HCT116 (cell line): Measurements from ENCODE around the gene SIVA1. TPM values are rescaled to one million over a fixed set of nuclear protein-coding genes. Genes with fewer than 3 reads are reported as not detected.

Experiments used
- EGR1 ChIP-seq: IDR thresholded peaks from 2 replicates; pipeline ENCODE4 v1.6.1; 2012; ENCODE audit warnings: low read depth
- ELF1 ChIP-seq: IDR thresholded peaks from 2 replicates; pipeline ENCODE4 v1.6.1; 2012; ENCODE audit warnings: low read depth, borderline replicate concordance
- EZH2phosphoT487 ChIP-seq: fragments of 200-600 bp; IDR thresholded peaks from 2 replicates; pipeline ENCODE4 v1.6.1; 2018; ENCODE audit warnings: antibody characterized with exemption, borderline replicate concordance
- FOSL1 ChIP-seq: IDR thresholded peaks from 2 replicates; pipeline ENCODE4 v1.6.1; 2012; ENCODE audit warnings: low read depth
- JUND ChIP-seq: IDR thresholded peaks from 2 replicates; pipeline ENCODE4 v1.6.1; 2012
- SP1 ChIP-seq: IDR thresholded peaks from 2 replicates; pipeline ENCODE4 v1.6.1; 2012; ENCODE audit warnings: low read depth
- TCF7L2 ChIP-seq: IDR thresholded peaks from 2 replicates; pipeline ENCODE4 v1.7.0; 2011; ENCODE audit warnings: borderline replicate concordance, inconsistent platforms; ENCODE audit not compliant: insufficient read depth, insufficient read length; ENCODE audit errors: extremely low read depth
- YY1 ChIP-seq: IDR thresholded peaks from 2 replicates; pipeline ENCODE4 v1.6.1; 2011; ENCODE audit warnings: low read length, low read depth, moderate library complexity, mild to moderate bottlenecking; ENCODE audit not compliant: insufficient replicate concordance; ENCODE audit errors: extremely low read depth
- ZNF274 ChIP-seq: fragments of 200-500 bp; sonication (Bioruptor generic); IDR thresholded peaks from 2 replicates; pipeline ENCODE4 v1.6.1; 2014; ENCODE audit warnings: mild to moderate bottlenecking, low read depth, low read length, inconsistent platforms
- total RNA-seq: library from RNA; stranded (reverse); gene quantifications from one replicate; pipeline ENCODE4 v1.2.1, GENCODE V29; 2021; ENCODE audit not compliant: unreplicated experiment
- TF ChIP-seq, protein P1 (sequence below): IDR thresholded peaks from 2 replicates; pipeline ENCODE4 v1.6.1; 2012; ENCODE audit warnings: low read depth
- TF ChIP-seq, protein P2 (sequence below), 3 experiments: fragments of 200-600 bp in 1 of 3; sonication (generic) in 1 of 3; IDR thresholded peaks in 2 of 3; conservative IDR thresholded peaks in 1 of 3; 2 replicates each; pipeline ENCODE4 v1.5.1; 2012 to 2017; ENCODE audit warnings: low read depth in 2 of 3, low read length in 2 of 3, antibody characterized with exemption in 1 of 3, borderline replicate concordance in 1 of 3, control low read depth in 1 of 3, mild to moderate bottlenecking in 1 of 3, mixed read lengths in 1 of 3, mixed run types in 1 of 3, moderate library complexity in 1 of 3; ENCODE audit not compliant: insufficient read depth in 1 of 3
- TF ChIP-seq, protein P3 (sequence below): IDR thresholded peaks from 2 replicates; pipeline ENCODE4 v1.6.1; 2012

The SIVA1 gene
- total RNA-seq, 1 experiment from 2014 or later, result 141 TPM

GRCh38 chr14:104787736-104788135, 34.8 kb downstream of the SIVA1 start (continued):
- TF ChIP-seq, protein P1, sequence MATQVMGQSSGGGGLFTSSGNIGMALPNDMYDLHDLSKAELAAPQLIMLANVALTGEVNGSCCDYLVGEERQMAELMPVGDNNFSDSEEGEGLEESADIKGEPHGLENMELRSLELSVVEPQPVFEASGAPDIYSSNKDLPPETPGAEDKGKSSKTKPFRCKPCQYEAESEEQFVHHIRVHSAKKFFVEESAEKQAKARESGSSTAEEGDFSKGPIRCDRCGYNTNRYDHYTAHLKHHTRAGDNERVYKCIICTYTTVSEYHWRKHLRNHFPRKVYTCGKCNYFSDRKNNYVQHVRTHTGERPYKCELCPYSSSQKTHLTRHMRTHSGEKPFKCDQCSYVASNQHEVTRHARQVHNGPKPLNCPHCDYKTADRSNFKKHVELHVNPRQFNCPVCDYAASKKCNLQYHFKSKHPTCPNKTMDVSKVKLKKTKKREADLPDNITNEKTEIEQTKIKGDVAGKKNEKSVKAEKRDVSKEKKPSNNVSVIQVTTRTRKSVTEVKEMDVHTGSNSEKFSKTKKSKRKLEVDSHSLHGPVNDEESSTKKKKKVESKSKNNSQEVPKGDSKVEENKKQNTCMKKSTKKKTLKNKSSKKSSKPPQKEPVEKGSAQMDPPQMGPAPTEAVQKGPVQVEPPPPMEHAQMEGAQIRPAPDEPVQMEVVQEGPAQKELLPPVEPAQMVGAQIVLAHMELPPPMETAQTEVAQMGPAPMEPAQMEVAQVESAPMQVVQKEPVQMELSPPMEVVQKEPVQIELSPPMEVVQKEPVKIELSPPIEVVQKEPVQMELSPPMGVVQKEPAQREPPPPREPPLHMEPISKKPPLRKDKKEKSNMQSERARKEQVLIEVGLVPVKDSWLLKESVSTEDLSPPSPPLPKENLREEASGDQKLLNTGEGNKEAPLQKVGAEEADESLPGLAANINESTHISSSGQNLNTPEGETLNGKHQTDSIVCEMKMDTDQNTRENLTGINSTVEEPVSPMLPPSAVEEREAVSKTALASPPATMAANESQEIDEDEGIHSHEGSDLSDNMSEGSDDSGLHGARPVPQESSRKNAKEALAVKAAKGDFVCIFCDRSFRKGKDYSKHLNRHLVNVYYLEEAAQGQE, result no peak
- TF ChIP-seq ZNF274 (no peak), TCF7L2 (no peak), SP1 (no peak), YY1 (no peak), EGR1 (no peak), JUND (no peak), FOSL1 (no peak), ELF1 (no peak), EZH2phosphoT487 (no peak)
- TF ChIP-seq, protein P2, sequence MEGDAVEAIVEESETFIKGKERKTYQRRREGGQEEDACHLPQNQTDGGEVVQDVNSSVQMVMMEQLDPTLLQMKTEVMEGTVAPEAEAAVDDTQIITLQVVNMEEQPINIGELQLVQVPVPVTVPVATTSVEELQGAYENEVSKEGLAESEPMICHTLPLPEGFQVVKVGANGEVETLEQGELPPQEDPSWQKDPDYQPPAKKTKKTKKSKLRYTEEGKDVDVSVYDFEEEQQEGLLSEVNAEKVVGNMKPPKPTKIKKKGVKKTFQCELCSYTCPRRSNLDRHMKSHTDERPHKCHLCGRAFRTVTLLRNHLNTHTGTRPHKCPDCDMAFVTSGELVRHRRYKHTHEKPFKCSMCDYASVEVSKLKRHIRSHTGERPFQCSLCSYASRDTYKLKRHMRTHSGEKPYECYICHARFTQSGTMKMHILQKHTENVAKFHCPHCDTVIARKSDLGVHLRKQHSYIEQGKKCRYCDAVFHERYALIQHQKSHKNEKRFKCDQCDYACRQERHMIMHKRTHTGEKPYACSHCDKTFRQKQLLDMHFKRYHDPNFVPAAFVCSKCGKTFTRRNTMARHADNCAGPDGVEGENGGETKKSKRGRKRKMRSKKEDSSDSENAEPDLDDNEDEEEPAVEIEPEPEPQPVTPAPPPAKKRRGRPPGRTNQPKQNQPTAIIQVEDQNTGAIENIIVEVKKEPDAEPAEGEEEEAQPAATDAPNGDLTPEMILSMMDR (IDR thresholded peaks at IDR 0.05 in 2 of 3, conservative IDR thresholded peaks at IDR 0.05 in 1 of 3; ENCODE audit: borderline replicate concordance in 1 of 3, insufficient read depth in 1 of 3, low read depth in 2 of 3, low read length in 2 of 3), result no peak
- TF ChIP-seq, protein P3, sequence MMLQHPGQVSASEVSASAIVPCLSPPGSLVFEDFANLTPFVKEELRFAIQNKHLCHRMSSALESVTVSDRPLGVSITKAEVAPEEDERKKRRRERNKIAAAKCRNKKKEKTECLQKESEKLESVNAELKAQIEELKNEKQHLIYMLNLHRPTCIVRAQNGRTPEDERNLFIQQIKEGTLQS, result no peak
